K562 (cell line): ENCODE data around the gene FBXL4. TPM values are rescaled to one million over a fixed set of nuclear protein-coding genes. Genes with fewer than 3 reads are reported as not detected.
A peak's percentile ranks its signal among the peaks of the same experiment; 100 is the strongest.

ENCODE experiments used
- BRCA1 ChIP-seq, 2 experiments: fragments of 450-650 bp in 1 of 2; sonication (generic) in 1 of 2; formaldehyde crosslinking in 1 of 2; IDR thresholded peaks; 2 replicates each; pipeline versions ENCODE4 v1.5.0 to v1.6.1; 2017 to 2020; ENCODE audit warnings: mild to moderate bottlenecking in 1 of 2, missing genetic modification reagents in 1 of 2
- BRF1 ChIP-seq: IDR thresholded peaks from 3 replicates; pipeline ENCODE4 v1.6.1; 2011; ENCODE audit warnings: borderline replicate concordance, mild to moderate bottlenecking; ENCODE audit not compliant: insufficient read length; ENCODE audit errors: extremely low read depth
- CBFA2T2 ChIP-seq: fragments of 450-650 bp; conservative IDR thresholded peaks from 2 replicates; pipeline ENCODE4 v1.6.1; 2017; ENCODE audit warnings: mild to moderate bottlenecking
- CBFA2T3 ChIP-seq: fragments of 450-650 bp; IDR thresholded peaks from 2 replicates; pipeline ENCODE4 v1.6.1; 2017
- CEBPG ChIP-seq, 3 experiments: fragments of 200-800 bp in 1 of 3; sonication (Bioruptor generic) in 1 of 3; sonication (generic) in 1 of 3; formaldehyde crosslinking in 1 of 3; IDR thresholded peaks in 2 of 3; conservative IDR thresholded peaks in 1 of 3; 2 replicates each; pipeline versions ENCODE4 v1.6.1 to v1.8.0; 2016 to 2022; ENCODE audit warnings: missing compliant biosample characterization in 2 of 3, missing genetic modification characterization in 2 of 3, mild to moderate bottlenecking in 1 of 3, missing genetic modification reagents in 1 of 3
- CEBPZ ChIP-seq: fragments of 150-350 bp; IDR thresholded peaks from 2 replicates; pipeline ENCODE4 v1.6.1; 2014; ENCODE audit warnings: low read depth, mild to moderate bottlenecking, low read length, borderline replicate concordance
- CREB5 ChIP-seq: fragments of 250-450 bp; sonication (Bioruptor Pico); IDR thresholded peaks from 2 replicates; pipeline ENCODE4 v1.5.0; 2020; ENCODE audit warnings: mild to moderate bottlenecking
- CTCFL ChIP-seq: IDR thresholded peaks from 2 replicates; pipeline ENCODE4 v1.6.1; 2011; ENCODE audit warnings: borderline replicate concordance, low read depth, mild to moderate bottlenecking, moderate library complexity, low read length; ENCODE audit not compliant: insufficient read depth, poor library complexity, severe bottlenecking
- EHMT2 ChIP-seq: fragments of 450-650 bp; IDR thresholded peaks from 2 replicates; pipeline ENCODE4 v1.6.1; 2018; ENCODE audit warnings: antibody characterized with exemption
- EWSR1 ChIP-seq: fragments of 450-650 bp; IDR thresholded peaks from 2 replicates; pipeline ENCODE4 v1.6.1; 2018; ENCODE audit warnings: borderline replicate concordance, mild to moderate bottlenecking, low read depth, moderate library complexity; ENCODE audit not compliant: partially characterized antibody
- MEF2A ChIP-seq: IDR thresholded peaks from 2 replicates; pipeline ENCODE4 v1.6.1; 2011; ENCODE audit warnings: low read depth, mild to moderate bottlenecking, low read length, moderate library complexity; ENCODE audit not compliant: control insufficient read depth
- NR3C1 ChIP-seq: sonication (generic); formaldehyde crosslinking; IDR thresholded peaks from 2 replicates; pipeline ENCODE4 v1.8.1; 2022; ENCODE audit warnings: missing genetic modification reagents
- POLR2H ChIP-seq: IDR thresholded peaks from 2 replicates; pipeline ENCODE4 v1.6.1; 2016; ENCODE audit warnings: missing genetic modification characterization, low read depth, mild to moderate bottlenecking, control low read depth, missing compliant biosample characterization, moderate library complexity
- SMARCA4 ChIP-seq: fragments of 450-650 bp; IDR thresholded peaks from 2 replicates; pipeline ENCODE4 v1.6.1; 2016
- TAF9B ChIP-seq: fragments of 450-650 bp; IDR thresholded peaks from 2 replicates; pipeline ENCODE4 v1.6.1; 2018; ENCODE audit warnings: mild to moderate bottlenecking; ENCODE audit not compliant: partially characterized antibody
- TBL1XR1 ChIP-seq, 2 experiments: IDR thresholded peaks; 2 replicates each; pipeline ENCODE4 v1.6.1; 2012; ENCODE audit warnings: improper control_type of control experiment in 2 of 2, low read length in 2 of 2, mild to moderate bottlenecking in 1 of 2
- TRIM24 ChIP-seq, 2 experiments: fragments of 450-650 bp; IDR thresholded peaks; 2 replicates each; pipeline ENCODE4 v1.6.1; 2016
- XRCC5 ChIP-seq: fragments of 200-400 bp; formaldehyde crosslinking; IDR thresholded peaks from 2 replicates; pipeline ENCODE4 v1.6.1; 2017; ENCODE audit warnings: low read depth, mild to moderate bottlenecking, low read length
- ZNF197 ChIP-seq: fragments of 200-800 bp; sonication (Bioruptor generic); IDR thresholded peaks from 2 replicates; pipeline ENCODE4 v1.6.1; 2016; ENCODE audit warnings: low read depth, missing genetic modification characterization, missing compliant biosample characterization
- ZNF239 ChIP-seq: fragments of 250-450 bp; sonication (Bioruptor Pico); IDR thresholded peaks from 2 replicates; pipeline ENCODE4 v1.4.0; 2020; ENCODE audit warnings: mild to moderate bottlenecking
- ZNF253 ChIP-seq: fragments of 250-450 bp; sonication (Bioruptor Pico); conservative IDR thresholded peaks from 2 replicates; pipeline ENCODE4 v1.6.1; 2021; ENCODE audit warnings: mild to moderate bottlenecking
- ZNF75A ChIP-seq: fragments of 450-650 bp; formaldehyde crosslinking; IDR thresholded peaks from 2 replicates; pipeline ENCODE4 v1.4.0; 2020; ENCODE audit warnings: mild to moderate bottlenecking
- ZNF766 ChIP-seq: fragments of 200-800 bp; sonication (Bioruptor generic); conservative IDR thresholded peaks from 2 replicates; pipeline ENCODE4 v1.6.1; 2016; ENCODE audit warnings: missing genetic modification characterization, missing compliant biosample characterization
- polyA plus RNA-seq, 8 experiments: library from polyadenylated mRNA; depleted of rRNA in 4 of 8; stranded (reverse) in 5 of 8; unstranded in 3 of 8; fragments of >200 nt; fragmentation: Nextera tagmentation in 2 of 8; fragmentation: Illumina TruSeq in 1 of 8; extraction: Ambion mirVana in 2 of 8; extraction: Trizol in 1 of 8; gene quantifications; 2 replicates each; pipeline versions ENCODE4 v1.2.1 to v1.2.3, GENCODE V29; 2011 to 2014; ENCODE audit warnings: inconsistent platforms in 1 of 8, missing spikeins in 1 of 8
- total RNA-seq, 7 experiments: library from RNA; depleted of rRNA in 6 of 7; stranded (reverse); fragments of >200 nt in 6 of 7; fragmentation: Illumina TruSeq in 2 of 7; extraction: Trizol in 2 of 7; gene quantifications; 2 replicates each; pipeline versions ENCODE4 v1.2.1 to v1.2.3, GENCODE V29; 2011 to 2021; ENCODE audit warnings: low replicate concordance in 1 of 7

Gene FBXL4
- total and polyA plus RNA-seq, 9 of the 15 experiments (the other 6 are each of a cell fraction or from before 2014, with no cell fraction given) = 4.2 to 23.1 (median 7.7) TPM

- TF ChIP-seq CEBPZ = no peak
- TF ChIP-seq POLR2H (tag) = no peak
- TF ChIP-seq CREB5 = no peak
- TF ChIP-seq TBL1XR1 (IDR thresholded peaks at IDR 0.05; ENCODE audit: low read length in 2 of 2) = no peak
- no peak for TF ChIP-seq ZNF75A
- TF ChIP-seq EWSR1 = no peak
- TF ChIP-seq ZNF239 (CRISPR knock-in tag) = no peak
- TF ChIP-seq XRCC5 = no peak
- no peak for TF ChIP-seq TAF9B
- TF ChIP-seq CEBPG (CRISPR knock-in tag; IDR thresholded peaks at IDR 0.05) = no peak
- no peak for TF ChIP-seq CEBPG (tag; conservative IDR thresholded peaks at IDR 0.05 in 1 of 2, IDR thresholded peaks at IDR 0.05 in 1 of 2)
- TF ChIP-seq BRF1 = no peak
- no peak for TF ChIP-seq TRIM24 (IDR thresholded peaks at IDR 0.05)
- TF ChIP-seq NR3C1 = no peak
- no peak for TF ChIP-seq CTCFL
- TF ChIP-seq ZNF197 (CRISPR knock-in tag) = no peak
- TF ChIP-seq CBFA2T3 = peak; percentile 68
- TF ChIP-seq BRCA1 (IDR thresholded peaks at IDR 0.05) = no peak
- no peak for TF ChIP-seq BRCA1 (CRISPR knock-in tag; IDR thresholded peaks at IDR 0.05)
- TF ChIP-seq ZNF766 = no peak
- peak; percentile 26 for TF ChIP-seq CBFA2T2
- no peak for TF ChIP-seq ZNF253 (CRISPR knock-in tag)
- peak; percentile 43; the same call in 1 of the 2 replicates for TF ChIP-seq SMARCA4
- TF ChIP-seq EHMT2 = peak; percentile 54; the same call in 1 of the 2 replicates
- no peak for TF ChIP-seq MEF2A
Observed at GRCh38 chr6:98975421-98975820, 27.7 kb upstream of the FBXL4 start (continued).
